ENCODE data around the gene TRMT112. TPM values are rescaled to one million over a fixed set of nuclear protein-coding genes. Genes with fewer than 3 reads are reported as not detected.

TRMT112 gene
- total RNA-seq, 1 donor from 2014 or later: 92.8 TPM

DNA sequence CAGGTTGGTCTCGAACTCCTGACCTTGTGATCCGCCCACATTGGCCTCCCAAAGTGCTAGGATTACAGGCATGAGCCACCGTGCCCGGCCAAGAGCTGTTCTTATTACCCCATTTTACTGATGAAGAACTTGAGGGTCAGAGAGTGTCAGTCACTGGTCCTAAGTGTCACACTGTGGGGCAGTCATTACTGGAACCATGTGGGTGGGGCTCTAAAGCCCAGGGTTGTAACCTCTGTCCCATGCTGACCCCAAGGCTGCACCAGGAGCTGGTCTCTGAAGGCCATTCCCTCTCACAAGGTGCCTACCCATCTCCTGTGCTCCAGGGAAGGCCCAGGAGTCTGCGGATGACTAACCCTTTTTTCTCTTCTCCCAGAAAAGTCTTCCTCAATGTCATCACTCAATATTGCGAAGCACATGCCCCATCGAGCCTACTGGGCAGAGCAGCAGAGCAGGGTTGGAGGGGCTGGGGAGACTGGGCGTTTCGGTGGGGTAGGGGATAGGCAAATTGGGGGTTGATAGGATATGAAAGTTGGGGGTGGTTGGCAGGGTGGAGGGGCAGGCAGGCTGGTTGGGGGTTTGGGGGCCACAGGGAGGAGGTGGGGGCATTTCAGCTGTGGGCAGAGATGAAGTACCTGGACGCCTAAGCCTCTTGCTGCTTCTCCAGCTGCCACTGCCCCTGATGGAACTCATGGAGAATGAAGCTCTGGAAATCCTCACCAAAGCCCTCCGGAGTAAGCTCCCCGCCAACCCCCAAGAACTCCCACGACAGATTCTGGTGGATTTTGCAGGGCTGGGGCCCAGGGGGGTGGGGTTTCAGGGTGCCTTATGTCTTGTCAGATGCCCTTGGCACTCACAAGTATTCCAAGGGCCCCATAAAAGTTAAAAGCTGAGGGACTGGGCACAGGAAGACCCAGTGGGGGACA, 14.0 kb downstream of the TRMT112 start:
- intact Hi-C loops (cut with DNase I): loop anchor here (1.0 to 5.0 kb wide), 6 partner anchors 19 to 116 kb away; partner anchors contain the start of genes BAD, FKBP2, GPR137 and PLCB3
- no peak for ATAC-seq
- DNase-seq (ENCODE audit: missing footprints): peak; percentile 17

DNA sequence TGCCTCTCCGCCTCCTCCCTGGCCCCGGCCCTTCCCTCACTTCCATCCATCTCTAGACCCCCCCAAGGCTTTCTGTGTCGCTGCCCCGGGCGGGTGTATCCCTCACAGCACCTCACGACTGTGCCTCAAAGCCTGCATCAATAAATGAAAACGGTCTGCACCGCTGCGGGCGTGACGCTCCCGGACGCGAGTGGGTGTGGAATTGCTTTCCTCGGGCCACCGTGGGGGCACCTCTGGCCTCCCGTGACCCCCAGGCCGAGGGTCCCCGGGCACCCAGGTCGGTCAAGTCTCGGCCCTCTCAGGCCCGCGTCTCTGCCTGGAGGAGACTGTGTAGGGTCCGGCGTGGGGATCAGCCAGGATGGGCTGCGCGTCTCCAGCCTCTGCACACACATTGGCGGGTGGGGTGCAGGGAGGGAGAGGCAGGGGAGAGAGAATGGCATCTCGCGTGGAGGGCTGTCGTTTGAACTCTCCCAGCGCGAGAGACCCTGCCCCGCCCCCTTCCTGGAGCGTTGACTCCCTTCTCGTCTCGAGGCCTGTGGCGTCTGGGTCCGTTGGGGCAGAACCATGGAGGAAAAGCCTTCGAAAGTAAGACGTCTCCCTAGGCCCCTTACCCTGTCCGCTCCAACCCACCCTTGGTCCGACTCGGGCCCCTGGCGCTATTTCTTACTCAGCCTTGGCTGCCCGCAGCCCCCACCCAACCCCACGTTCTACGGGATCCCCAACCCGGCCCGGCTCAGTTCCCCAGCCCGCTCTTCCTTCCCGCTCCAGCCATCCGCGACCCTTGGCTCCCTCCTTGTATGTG, 17.3 kb downstream of the TRMT112 start, which contains the start of gene CATSPERZ:
TSS of gene CATSPERZ (plus strand) at position 512 of the 802 bp plus-strand sequence. CDS start at position 565, 53 bp downstream.
- intact Hi-C loops (cut with DNase I): loop anchor here (5.0 kb wide), 2 partner anchors 48 to 113 kb away; partner anchors contain the start of genes PLCB3 and STIP1
- ATAC-seq: no peak
- DNase-seq (ENCODE audit: missing footprints): peak; percentile 60

DNA sequence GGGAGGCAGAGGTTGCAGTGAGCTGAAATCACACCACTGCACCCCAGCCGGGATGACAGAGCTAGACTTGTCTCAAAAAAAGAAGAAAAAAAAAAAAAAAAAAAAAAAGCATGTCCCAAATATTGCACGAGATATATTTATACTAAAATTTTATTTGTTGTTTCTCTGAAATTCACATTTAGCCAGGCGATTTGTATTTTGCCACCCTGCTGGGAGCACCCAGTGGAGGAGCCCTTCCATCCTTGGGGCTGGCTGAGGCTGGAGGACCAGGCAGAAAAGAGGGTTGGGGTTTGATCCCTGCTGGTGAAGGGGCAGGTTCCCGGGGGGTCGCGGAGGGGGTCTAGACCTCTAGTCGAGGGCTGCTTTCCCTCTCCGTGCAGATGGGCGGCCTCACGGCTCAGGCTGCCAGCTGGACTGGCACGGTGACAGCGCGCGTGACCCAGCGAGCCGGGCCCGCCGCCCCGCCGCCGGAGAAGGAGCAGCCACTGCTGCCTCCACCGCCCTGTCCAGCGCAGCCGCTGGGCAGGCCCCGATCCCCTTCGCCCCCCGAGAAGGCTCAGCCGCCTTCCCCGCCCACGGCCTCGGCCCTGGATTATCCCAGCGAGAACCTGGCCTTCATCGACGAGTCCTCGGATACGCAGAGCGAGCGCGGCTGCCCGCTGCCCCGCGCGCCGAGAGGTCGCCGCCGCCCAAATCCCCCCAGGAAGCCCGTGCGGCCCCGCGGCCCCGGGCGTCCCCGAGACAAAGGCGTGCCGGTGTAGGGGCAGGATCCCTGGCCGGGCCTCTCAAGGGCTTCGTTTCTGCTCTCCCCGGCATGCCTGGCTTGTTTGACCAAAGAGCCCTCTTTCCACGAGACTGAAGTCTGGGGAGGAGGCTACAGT, 18.2 kb downstream of the TRMT112 start:
- peak; percentile 50 for ATAC-seq
- DNase-seq (ENCODE audit: missing footprints): peak; percentile 80
- intact Hi-C loops (cut with DNase I): no loop called here

DNA sequence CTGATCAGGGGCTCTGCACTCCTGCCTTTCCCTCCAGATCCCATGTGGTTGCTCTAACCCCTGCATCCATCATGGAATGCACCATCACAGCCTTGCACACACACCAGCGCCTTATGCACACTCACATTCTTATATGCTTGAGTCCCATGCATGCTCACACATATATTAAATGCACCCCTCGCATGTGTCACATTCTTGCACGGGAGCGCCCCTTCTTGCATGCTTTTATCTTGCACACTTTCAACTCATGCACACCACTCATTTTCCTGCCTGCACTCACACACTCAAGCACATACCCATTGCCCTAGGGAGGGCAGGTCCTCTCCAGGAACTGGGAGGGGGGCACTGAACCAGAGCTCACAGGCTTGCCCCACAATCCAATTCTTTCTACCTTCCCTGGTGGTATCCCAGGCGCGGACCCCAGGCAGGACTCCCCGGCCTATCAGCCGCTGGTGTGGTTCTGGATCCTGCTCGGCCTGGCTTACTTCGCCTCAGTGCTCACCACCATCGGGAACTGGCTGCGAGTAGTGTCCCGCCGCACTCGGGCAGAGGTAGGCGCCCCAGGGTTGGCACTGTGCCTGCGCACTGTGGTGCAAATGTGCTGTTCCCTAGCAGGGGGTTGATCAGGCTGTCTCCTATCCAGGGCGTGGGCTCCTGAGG, 19.5 kb downstream of the TRMT112 start:
- peak; percentile 72 for DNase-seq (ENCODE audit: missing footprints)

DNA sequence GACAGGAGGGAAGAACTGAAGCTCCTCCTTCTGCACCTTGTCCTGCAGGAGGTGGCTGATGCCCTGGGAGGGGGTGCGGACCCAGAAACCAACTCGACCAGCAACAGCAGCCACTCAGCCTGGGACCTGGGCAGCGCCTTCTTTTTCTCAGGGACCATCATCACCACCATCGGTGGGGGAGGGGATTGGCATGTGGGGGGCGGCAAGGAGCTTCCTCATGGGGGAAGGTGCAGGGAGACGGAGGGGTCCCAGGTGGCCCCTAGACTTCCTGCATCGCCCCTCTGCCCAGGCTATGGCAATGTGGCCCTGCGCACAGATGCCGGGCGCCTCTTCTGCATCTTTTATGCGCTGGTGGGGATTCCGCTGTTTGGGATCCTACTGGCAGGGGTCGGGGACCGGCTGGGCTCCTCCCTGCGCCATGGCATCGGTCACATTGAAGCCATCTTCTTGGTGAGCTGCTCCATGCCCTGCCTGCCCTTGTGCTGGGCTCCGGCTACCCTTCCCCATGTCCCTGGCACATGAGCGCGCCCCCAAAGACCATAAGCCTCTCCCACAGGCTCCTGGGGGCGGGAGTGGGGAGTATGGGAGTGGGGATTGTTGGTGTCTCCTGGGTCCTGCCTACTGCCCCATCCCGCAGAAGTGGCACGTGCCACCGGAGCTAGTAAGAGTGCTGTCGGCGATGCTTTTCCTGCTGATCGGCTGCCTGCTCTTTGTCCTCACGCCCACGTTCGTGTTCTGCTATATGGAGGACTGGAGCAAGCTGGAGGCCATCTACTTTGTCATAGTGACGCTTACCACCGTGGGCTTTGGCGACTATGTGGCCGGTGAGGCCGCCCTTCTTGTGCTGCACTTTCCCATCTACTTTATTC, 20.3 kb downstream of the TRMT112 start:
- intact Hi-C loops (cut with DNase I): no loop called here
- ATAC-seq: no peak
- DNase-seq (ENCODE audit: missing footprints): peak; percentile 33

More for the DNA sequence above, 19.5 kb downstream of the TRMT112 start:
- intact Hi-C loops (cut with DNase I): no loop called here
- no peak for ATAC-seq

DNA sequence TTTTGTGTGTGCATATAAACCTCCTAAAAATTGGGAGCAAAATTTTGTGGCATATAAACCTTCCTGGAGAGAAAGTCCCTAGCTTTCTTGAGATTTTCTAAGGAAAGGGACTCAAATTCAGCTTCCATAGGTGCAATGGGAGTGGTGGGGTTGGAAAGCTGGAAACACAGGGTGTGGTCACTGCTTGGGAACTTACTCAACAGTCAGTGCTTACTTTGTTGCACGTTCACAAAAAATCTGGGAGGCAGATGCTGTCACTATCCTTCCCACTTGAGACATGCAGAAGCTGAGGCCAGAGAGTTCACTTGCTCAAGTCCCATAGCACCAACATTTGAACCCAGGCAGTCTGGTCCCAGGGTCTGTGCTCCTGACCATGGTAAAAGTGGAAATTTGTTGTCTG, 21.1 kb downstream of the TRMT112 start:
- intact Hi-C loops (cut with DNase I): no loop called here
- ATAC-seq (no peak), DNase-seq (ENCODE audit: missing footprints) (no peak)

DNA sequence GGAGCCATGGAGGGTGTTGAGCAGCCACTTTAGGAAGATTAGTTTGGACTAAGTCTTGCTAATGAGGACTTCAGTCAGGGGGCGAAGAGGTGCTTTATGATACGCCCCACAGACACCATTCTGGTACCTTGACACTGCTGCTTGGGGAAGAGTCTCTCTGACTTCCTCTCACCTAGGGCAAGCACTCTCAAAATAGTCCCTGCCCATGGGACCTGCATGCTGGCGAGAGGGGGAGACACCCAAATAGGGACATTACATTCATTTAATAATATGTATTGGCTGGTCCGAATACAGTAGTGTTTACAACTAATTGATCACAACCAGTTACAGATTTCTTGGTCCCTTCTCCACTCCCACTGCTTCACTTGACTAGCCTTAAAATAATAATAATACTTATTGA, 21.6 kb downstream of the TRMT112 start:
- no peak for DNase-seq (ENCODE audit: missing footprints)
- intact Hi-C loops (cut with DNase I): no loop called here
- ATAC-seq: no peak

DNA sequence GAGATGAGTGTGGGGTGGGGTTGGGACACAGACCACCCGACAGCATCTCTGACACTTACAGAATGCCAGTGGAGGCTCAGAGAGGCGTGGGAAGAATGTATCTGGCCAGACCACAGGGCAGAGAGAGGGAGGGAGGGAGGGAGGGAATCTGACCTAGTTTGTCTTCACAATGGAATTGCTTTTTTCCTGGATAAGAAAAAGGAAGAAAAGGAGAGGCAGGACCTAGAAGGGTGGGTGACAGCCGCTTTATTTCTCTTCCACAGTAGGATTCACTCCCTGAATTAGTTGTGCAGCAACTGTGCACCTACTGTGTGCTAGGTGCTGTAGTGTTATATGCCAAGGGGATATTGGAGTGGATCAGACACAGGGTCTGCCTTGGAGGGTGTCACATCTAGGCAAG, 22.6 kb downstream of the TRMT112 start:
- DNase-seq (ENCODE audit: missing footprints): no peak
- ATAC-seq: no peak
- intact Hi-C loops (cut with DNase I): no loop called here

DNA sequence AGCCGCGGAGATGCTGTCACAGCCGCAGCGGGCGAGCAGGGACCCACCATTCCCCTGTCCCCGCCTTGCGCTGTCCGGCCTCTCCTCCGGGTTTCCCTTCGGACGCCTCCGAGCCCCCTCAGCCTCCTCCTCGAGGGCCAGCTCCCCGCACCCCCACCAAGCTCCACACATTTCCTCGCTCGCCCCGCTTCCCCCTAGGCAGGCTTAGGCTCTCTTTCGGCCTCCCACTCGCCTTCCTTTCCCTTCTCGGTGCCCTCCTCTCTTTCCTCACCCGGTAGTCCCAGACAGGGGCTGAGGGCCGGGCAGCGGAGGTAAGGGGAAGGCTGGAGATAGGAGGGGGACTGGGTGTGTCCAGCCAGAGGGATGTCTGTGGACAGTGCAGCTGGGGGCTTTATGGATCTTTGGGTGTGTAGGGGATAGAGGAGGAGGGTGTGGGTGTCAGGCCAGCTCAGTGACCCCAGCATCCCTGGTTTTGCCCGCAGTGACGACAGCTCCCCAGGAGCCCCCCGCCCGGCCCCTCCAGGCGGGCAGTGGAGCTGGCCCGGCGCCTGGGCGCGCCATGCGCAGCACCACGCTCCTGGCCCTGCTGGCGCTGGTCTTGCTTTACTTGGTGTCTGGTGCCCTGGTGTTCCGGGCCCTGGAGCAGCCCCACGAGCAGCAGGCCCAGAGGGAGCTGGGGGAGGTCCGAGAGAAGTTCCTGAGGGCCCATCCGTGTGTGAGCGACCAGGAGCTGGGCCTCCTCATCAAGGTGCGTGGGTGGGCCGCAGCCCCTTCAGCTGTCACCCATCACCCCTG, 24.7 kb downstream of the TRMT112 start:
- DNase-seq (ENCODE audit: missing footprints): peak; percentile 47
- no peak for ATAC-seq
- intact Hi-C loops (cut with DNase I): no loop called here

DNA sequence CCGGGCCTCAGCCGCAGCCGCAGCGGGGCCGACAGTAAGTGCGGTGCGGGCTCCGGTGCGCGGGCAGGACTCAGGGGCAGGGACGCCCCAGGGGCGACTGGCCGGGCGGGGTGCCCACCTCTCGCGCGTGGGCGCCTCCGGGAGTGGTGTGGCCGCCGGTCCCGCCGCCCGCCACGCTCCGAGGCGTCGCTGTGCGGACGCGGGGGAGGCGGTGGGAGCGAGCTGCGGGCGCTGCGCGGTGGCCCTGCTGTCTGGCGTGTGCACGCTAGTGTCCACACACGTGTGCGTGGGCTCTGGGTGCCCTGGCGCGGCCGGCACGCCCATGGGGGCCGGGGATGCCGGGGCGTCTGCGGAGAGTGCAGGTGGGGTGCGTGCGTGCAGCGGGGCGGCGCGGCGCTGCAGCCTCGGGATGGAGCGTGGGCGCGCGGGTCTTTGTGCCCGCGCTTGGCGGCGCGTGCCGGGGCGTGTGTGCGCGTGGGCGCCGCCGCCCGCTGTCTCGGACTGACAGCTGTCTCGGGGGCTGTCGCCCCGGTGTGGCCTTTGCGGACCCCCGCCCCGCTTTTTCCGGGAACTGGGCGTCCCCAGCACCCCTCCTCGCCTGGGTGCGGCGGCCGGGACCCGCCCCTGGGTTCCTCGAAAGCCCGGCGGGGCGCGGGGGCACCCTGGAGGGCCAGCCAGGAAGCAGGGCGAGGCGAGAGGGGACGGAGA, 25.5 kb downstream of the TRMT112 start:
- ATAC-seq (no peak), DNase-seq (ENCODE audit: missing footprints) (peak; percentile 37)
- intact Hi-C loops (cut with DNase I): no loop called here

DNA sequence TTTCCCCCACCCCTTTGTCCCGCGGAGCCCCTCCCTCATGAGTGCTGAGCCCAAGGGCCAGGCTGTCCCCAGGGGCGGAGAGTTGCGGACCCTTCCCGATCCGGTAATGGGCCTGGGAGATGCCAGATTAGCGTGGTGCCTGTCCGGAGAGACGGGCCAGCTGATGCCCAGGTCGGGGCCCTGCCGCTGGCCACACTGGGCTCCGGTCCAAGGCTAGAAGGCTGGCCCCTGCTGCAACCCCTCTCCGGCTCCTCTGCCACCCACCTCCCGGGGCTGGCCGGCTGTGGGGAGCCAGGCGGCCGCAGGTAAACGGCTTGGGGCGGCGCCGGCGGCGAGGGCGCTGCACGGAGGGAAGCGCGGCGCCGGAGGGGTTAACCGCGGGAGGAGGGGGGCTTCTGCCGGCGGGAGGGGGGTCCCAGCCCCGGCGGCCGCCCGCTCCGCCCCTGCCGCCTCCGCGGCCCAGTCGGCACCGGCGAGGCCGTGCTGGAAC, 26.1 kb downstream of the TRMT112 start, which contains the start of gene KCNK4:
TSS of gene KCNK4 (plus strand) at position 41 of the 490 bp plus-strand sequence. CDS start 1,717 bp downstream, outside the sequence.
- intact Hi-C loops (cut with DNase I): no loop called here
- peak; percentile 22 for DNase-seq (ENCODE audit: missing footprints)
- ATAC-seq: no peak

DNA sequence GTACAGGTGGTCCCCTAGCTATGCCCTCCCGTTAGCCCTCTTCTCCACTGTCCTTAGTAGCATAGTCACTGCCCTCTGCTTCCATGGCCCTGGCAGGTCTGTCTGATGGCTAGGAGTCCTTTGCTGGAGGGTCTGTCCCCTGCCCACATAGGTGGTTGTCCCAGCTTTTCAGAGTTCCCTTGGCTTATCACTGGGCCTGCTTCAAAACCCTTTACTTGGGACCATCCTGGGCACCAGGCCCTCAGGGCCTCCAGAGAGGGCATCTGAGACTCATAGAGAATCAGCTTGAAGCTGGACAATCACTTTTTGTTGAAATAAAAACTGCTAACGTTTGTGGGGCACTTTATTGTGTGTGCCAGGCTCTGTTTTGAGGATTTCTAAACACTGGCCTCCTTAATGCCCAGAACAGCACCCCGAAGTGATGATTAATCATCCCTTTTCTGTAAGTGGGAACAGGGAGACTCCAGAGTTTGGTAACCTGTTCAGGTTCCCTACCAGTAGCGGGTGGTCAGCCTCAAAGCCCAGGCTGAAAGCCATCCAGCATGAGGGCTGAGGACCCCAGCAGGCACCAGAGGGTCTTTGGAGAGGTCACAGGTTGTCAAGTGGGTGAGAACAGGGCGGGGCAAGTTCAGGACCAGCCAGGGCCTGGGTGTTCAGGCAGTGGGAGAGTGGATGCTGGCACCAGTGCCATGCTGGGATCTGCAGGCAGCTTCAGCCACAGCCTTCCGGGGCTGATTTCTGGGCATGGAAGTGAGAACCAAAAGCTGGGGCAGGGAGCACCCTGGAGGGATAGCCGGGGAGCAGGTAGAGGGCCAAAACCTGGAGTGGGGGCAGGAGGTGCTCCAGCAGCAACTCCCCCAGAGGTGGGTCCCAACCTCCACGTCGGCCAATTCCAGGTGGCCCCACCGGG, 26.8 kb downstream of the TRMT112 start:
- intact Hi-C loops (cut with DNase I): no loop called here
- ATAC-seq (no peak), DNase-seq (ENCODE audit: missing footprints) (peak; percentile 40)

DNA sequence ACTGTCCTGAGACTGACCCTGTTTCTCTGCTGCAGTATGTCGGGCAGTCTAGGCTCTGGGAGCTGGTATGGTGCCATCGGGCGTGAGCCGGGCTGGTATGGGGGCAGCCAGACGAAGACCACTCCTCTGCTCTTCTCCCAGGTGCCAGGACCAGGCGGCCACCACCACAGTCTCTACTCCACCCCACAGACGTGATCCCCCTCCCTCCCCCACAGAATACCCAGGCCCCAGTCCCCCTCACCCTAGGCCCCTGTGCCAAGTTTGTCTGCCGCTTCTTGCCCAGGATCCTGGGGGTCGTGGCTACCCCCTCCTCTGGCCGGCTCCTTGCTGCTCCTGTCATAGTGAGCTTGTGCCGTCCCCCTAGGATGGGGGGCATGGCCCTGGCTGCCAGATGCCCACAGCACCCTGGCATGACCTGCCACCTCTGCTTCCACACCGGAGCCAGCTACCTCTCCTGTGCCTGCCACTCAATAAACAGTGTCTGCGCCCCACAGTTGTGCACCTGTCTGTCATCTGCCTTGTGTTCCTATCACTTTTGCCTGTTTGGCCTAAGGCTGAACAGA, 28.3 kb downstream of the TRMT112 start:
- ATAC-seq: no peak
- intact Hi-C loops (cut with DNase I): loop anchor here (5.0 kb wide), 1 partner anchor 87 kb away; no protein-coding TSS in a partner anchor
- peak; percentile 26 for DNase-seq (ENCODE audit: missing footprints)

DNA sequence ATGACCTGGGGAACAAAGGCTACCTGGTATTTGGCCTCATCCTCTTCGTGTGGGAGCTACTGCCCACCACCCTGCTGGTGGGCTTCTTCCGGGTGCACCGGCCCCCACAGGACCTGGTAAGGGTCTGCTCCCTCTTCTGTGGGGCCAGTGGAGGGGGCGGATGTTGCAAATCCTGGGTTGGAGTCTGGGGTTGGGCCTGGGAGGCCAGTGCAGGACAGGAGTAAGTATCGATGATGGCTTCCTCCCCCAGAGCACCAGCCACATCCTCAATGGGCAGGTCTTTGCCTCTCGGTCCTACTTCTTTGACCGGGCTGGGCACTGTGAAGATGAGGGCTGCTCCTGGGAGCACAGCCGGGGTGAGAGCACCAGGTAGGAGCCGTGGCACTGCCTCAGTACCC, 29.0 kb downstream of the TRMT112 start:
- DNase-seq (ENCODE audit: missing footprints): no peak

More for the DNA sequence above, 29.0 kb downstream of the TRMT112 start:
- intact Hi-C loops (cut with DNase I): loop anchor here (5.0 kb wide), 1 partner anchor 86 kb away; no protein-coding TSS in a partner anchor
- ATAC-seq: no peak

All from Right ventricle myocardium inferior (tissue), 1 donor.